T-cell (primary cell): ENCODE measurements around the gene EMD. TPM values are rescaled to one million over a fixed set of nuclear protein-coding genes. Genes with fewer than 3 reads are reported as not detected.

Experiments used
- ATAC-seq, 4 experiments: fragments of 200-7000 bp in 3 of 4; fragments of 150-1000 bp in 1 of 4; cut with Tn5 transposase; replicated peaks in 1 of 4; 1 replicate in 3 of 4; 2 replicates in 1 of 4; pipeline ENCODE4 v1.10.0; 2021; ENCODE audit warnings: moderate library complexity in 3 of 4, mild to moderate bottlenecking in 2 of 4, moderate number of reproducible peaks in 1 of 4
- CTCF ChIA-PET, 2 donors: fragments of 300-600 bp; sonication (Branson Sonifier 250); formaldehyde crosslinking; loops; one replicate each; lab custom pipeline; 2022; ENCODE audit warnings: antibody characterized with exemption in 2 of 2; lab: Charles Lee
- POLR2A ChIA-PET, 2 donors: fragments of 300-600 bp; sonication (Branson Sonifier 250); formaldehyde crosslinking; loops; one replicate each; lab custom pipeline; 2022; ENCODE audit warnings: antibody characterized with exemption in 2 of 2; lab: Charles Lee
- DNase-seq, 35 experiments: peaks; one replicate each; pipeline versions ENCODE4 v3.0.0 to v3.0.0-alpha.2; 2013 to 2023
- H3K27ac ChIP-seq: one replicate; pipeline ENCODE4 v1.5.1; 2013; ENCODE audit warnings: low read length
- H3K27me3 ChIP-seq, 2 experiments: replicated peaks in 1 of 2; 1 replicate in 1 of 2; 2 replicates in 1 of 2; pipeline versions ENCODE4 v1.6.1 to v1.7.0; 2013; ENCODE audit warnings: low read length in 1 of 2, mixed read lengths in 1 of 2; ENCODE audit not compliant: control insufficient read depth in 2 of 2, insufficient read depth in 2 of 2; ENCODE audit errors: extremely low read depth in 1 of 2
- H3K36me3 ChIP-seq, 2 donors: 1 replicate in 1 of 2; 2 replicates in 1 of 2; pipeline versions ENCODE4 v1.6.1 to v1.7.0; 2013; ENCODE audit warnings: low read length in 1 of 2; ENCODE audit not compliant: control insufficient read depth in 2 of 2, insufficient read depth in 1 of 2; ENCODE audit errors: extremely low read depth in 1 of 2
- H3K4me1 ChIP-seq, 2 experiments: 1 replicate in 1 of 2; 2 replicates in 1 of 2; pipeline versions ENCODE4 v1.6.1 to v1.7.0; 2013; ENCODE audit warnings: low read length in 2 of 2, mixed read lengths in 1 of 2; ENCODE audit not compliant: insufficient read depth in 2 of 2, control insufficient read depth in 1 of 2; ENCODE audit errors: extremely low read depth in 1 of 2
- H3K4me3 ChIP-seq, 2 donors: 1 replicate in 1 of 2; 2 replicates in 1 of 2; pipeline versions ENCODE4 v1.5.1 to v1.7.0; 2013; ENCODE audit warnings: mild to moderate bottlenecking in 2 of 2, low read length in 1 of 2, moderate library complexity in 1 of 2; ENCODE audit not compliant: control insufficient read depth in 1 of 2; ENCODE audit errors: extremely low read depth in 1 of 2
- H3K9me3 ChIP-seq: 2 replicates; pipeline ENCODE4 v1.7.0; 2013
- H3K27ac Mint-ChIP-seq, 2 donors: one replicate each; pipeline ENCODE4 v1.8.0; 2020 to 2021; ENCODE audit warnings: mild to moderate bottlenecking in 2 of 2, mixed read lengths in 2 of 2
- H3K27me3 Mint-ChIP-seq, 2 donors: one replicate each; pipeline ENCODE4 v1.8.0; 2021 to 2022; ENCODE audit warnings: mixed read lengths in 2 of 2
- H3K36me3 Mint-ChIP-seq: one replicate; pipeline ENCODE4 v1.8.0; 2021; ENCODE audit warnings: mixed read lengths
- H3K4me1 Mint-ChIP-seq, 3 donors: one replicate each; pipeline ENCODE4 v1.8.0; 2020 to 2022; ENCODE audit warnings: mixed read lengths in 3 of 3, mild to moderate bottlenecking in 1 of 3
- H3K4me3 Mint-ChIP-seq, 3 donors: one replicate each; pipeline ENCODE4 v1.8.0; 2020 to 2022; ENCODE audit warnings: mild to moderate bottlenecking in 3 of 3, mixed read lengths in 3 of 3, moderate library complexity in 3 of 3
- H3K9me3 Mint-ChIP-seq, 3 donors: one replicate each; pipeline ENCODE4 v1.8.0; 2020 to 2022; ENCODE audit warnings: mixed read lengths in 3 of 3
- WGBS: methylation state at CpG from one replicate; pipeline ENCODE4 v1.1.5; 2013; ENCODE audit warnings: missing lambda C conversion rate; ENCODE audit not compliant: insufficient coverage; 5-methylcytosine and 5-hydroxymethylcytosine counted together
- total RNA-seq, 35 experiments: library from RNA in 6 of 35; stranded (reverse) in 6 of 35; fragments of 120-200 nt in 1 of 35; gene quantifications; one replicate each; pipeline versions ENCODE4 v1.2.1 to v1.2.4 and lab custom pipeline; 2013 to 2026

The EMD gene
- total RNA-seq, 5 donors from 2014 or later (not counting 1 experiment from before 2014, with no cell fraction given) = 73.4 to 136 (median 80.4) TPM

GRCh38 chrX:154350429-154351182 lies 28.5 kb upstream of the EMD start:
- Histone ChIP-seq H3K4me1 (peaks cover 4 to 86% of the 10 kb centered on the region in 2 experiments), H3K36me3 (peaks cover 2 to 74% of the 10 kb centered on the region in 2 donors), H3K27me3 (no peaks in the 10 kb centered on the region), H3K27ac (peak overlapping the region; percentile 75), H3K9me3 (no peaks in the 10 kb centered on the region), H3K4me3 (peak overlapping the region in 1 of 2 donors; percentile 2)
- H3K4me1 Mint-ChIP-seq = peaks cover 34 to 74% (median 47%) of the 10 kb centered on the region in 3 donors
- peak overlapping the region in 1 of 3 donors; percentile 64 for H3K4me3 Mint-ChIP-seq
- H3K36me3 Mint-ChIP-seq = peaks cover 4% of the 10 kb centered on the region
- ChIA-PET POLR2A (no interaction called here), CTCF (no interaction called here)
- H3K27me3 Mint-ChIP-seq = no peaks in the 10 kb centered on the region
- peak overlapping the region; percentile 73 to 92 for H3K27ac Mint-ChIP-seq
- ATAC-seq = peak in 2 of 4 experiments; percentile 0 to 4
- DNase-seq = no peak
- WGBS = 81% methylated on average over 4 of the region's 19 CpGs
- H3K9me3 Mint-ChIP-seq = no peaks in the 10 kb centered on the region

DNA sequence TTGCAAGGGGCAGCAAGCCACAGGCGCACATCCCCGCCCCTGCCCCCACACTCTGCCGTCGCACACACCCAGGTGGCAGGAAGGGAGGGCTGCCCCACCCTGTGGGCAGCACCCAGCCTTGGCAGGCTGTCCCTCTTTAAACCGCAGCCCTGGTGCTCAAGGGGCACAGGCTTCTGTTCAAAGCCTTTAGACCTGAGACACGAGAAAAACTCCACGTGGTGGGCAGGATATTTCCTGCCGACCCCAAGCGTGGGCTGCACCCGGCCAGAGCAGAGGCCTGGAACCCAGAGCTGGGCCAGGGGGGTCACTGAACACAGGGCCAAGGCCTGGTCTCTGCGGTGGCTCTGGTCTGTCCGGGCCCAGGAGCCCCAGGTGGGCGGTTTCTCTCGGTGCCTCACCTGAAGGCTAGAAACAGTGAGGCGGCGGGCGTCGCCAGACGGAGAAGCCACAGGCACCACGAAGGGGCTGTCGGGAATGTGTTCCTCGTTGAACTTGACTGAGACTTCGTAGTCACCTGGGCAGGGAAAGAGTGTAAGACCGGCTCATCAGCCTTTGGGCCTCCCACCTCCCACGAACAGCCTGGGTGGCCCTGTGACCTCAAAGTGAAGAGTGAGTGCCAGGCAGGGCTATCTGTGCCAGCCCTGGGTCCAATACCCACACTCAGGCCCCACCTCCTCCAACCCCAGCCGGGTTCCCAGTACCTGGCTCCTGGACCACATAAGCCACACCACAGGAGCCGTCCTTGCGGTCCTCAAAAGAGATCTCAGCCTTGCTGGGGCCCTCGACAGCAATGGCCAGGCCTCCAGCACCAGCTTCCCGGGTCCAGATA lies 27.7 kb upstream of the EMD start:
- H3K9me3 Mint-ChIP-seq = no peaks in the 10 kb centered on the region
- no peaks in the 10 kb centered on the region for H3K27me3 Mint-ChIP-seq
- peak overlapping the region in 2 of 3 donors; percentile 43 to 64 for H3K4me3 Mint-ChIP-seq
- ATAC-seq = peak; percentile 57 to 73 (median 64)
- Histone ChIP-seq H3K27ac (peak overlapping the region; percentile 75), H3K9me3 (no peaks in the 10 kb centered on the region), H3K27me3 (no peaks in the 10 kb centered on the region), H3K4me1 (peaks cover 4 to 94% of the 10 kb centered on the region in 2 experiments), H3K4me3 (peak overlapping the region in 1 of 2 donors; percentile 2), H3K36me3 (peaks cover 2 to 82% of the 10 kb centered on the region in 2 donors)
- CTCF ChIA-PET = no interaction called here
- POLR2A ChIA-PET = no interaction called here
- peaks cover 34 to 79% (median 51%) of the 10 kb centered on the region in 3 donors for H3K4me1 Mint-ChIP-seq
- DNase-seq = peak in 25 of 35 experiments; percentile 19 to 66 (median 45)
- peaks cover 4% of the 10 kb centered on the region for H3K36me3 Mint-ChIP-seq
- WGBS = 5% methylated on average over 11 of the region's 30 CpGs
- H3K27ac Mint-ChIP-seq = peak overlapping the region; percentile 73 to 92

GRCh38 chrX:154352012-154352401 lies 27.1 kb upstream of the EMD start:
- Mint-ChIP-seq H3K4me3 (peak overlapping the region in 1 of 3 donors; percentile 64), H3K27me3 (no peaks in the 10 kb centered on the region), H3K9me3 (no peaks in the 10 kb centered on the region), H3K4me1 (peaks cover 32 to 80% (median 51%) of the 10 kb centered on the region in 3 donors), H3K27ac (peak overlapping the region; percentile 73 to 92), H3K36me3 (peaks cover 4% of the 10 kb centered on the region)
- H3K27me3 ChIP-seq = no peaks in the 10 kb centered on the region
- H3K27ac ChIP-seq = peak overlapping the region; percentile 75
- ATAC-seq (no peak), DNase-seq (no peak)
- H3K4me1 ChIP-seq = peaks cover 4 to 99% of the 10 kb centered on the region in 2 experiments
- H3K4me3 ChIP-seq = no peak overlapping the region
- CTCF ChIA-PET = no interaction called here
- POLR2A ChIA-PET = no interaction called here
- WGBS = 61% methylated on average over 3 of the region's 14 CpGs
- peaks cover 2 to 85% of the 10 kb centered on the region in 2 donors for H3K36me3 ChIP-seq
- H3K9me3 ChIP-seq = no peaks in the 10 kb centered on the region

- no peak for ATAC-seq
- Histone ChIP-seq H3K27ac (peak overlapping the region; percentile 75), H3K27me3 (no peaks in the 10 kb centered on the region), H3K4me3 (no peak overlapping the region), H3K4me1 (peaks cover 4 to 99% of the 10 kb centered on the region in 2 experiments), H3K9me3 (no peaks in the 10 kb centered on the region), H3K36me3 (peaks cover 2 to 90% of the 10 kb centered on the region in 2 donors)
- ChIA-PET POLR2A (no interaction called here), CTCF (no interaction called here)
- H3K36me3 Mint-ChIP-seq = peaks cover 4% of the 10 kb centered on the region
- H3K4me3 Mint-ChIP-seq = peak overlapping the region in 1 of 3 donors; percentile 64
- peak overlapping the region; percentile 73 to 92 for H3K27ac Mint-ChIP-seq
- H3K4me1 Mint-ChIP-seq = peaks cover 27 to 78% (median 48%) of the 10 kb centered on the region in 3 donors
- DNase-seq = no peak
- no CpG with 5 or more reads among the region's 13 CpGs for WGBS
- H3K9me3 Mint-ChIP-seq = no peaks in the 10 kb centered on the region
- no peaks in the 10 kb centered on the region for H3K27me3 Mint-ChIP-seq
These were observed 26.6 kb upstream of the EMD start for GRCh38 chrX:154352466-154352865.

DNA sequence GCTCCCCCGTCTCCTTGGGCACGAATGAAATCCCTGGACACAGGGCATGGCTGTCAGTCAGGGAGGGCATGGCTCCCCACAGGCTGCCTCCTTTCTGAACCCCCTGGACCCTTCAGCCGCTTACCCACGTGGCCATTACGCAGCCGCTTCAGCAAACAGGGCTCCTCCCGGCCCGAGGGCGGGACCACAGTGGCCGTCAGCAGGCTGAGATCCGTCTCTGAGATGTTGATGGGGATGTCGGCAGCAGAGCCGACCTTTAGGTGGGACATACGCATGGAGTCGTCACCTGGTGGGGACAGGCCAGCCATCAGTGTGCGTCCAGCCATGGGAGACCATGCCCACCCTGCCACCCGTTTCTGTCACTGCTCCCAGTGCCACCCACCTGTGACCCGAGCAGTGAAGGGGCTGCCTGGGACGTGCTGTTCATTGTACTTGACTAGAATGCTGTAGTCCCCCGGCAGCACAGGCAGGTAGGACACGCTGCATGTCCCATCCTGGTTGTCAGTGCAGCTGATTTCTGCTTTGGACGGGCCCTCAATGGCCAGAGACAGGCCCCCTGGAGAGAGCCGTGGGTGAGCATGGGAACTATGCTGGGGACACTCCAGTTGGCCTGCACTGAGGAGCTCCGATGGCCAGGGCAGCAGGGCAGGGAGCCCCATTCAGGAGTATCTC lies 25.8 kb upstream of the EMD start:
- H3K4me1 Mint-ChIP-seq = peaks cover 21 to 78% (median 45%) of the 10 kb centered on the region in 3 donors
- no peaks in the 10 kb centered on the region for H3K9me3 ChIP-seq
- peaks cover 4% of the 10 kb centered on the region for H3K36me3 Mint-ChIP-seq
- DNase-seq (no peak), ATAC-seq (no peak)
- peaks cover 2 to 95% of the 10 kb centered on the region in 2 donors for H3K36me3 ChIP-seq
- no peaks in the 10 kb centered on the region for H3K27me3 Mint-ChIP-seq
- ChIA-PET CTCF (no interaction called here), POLR2A (no interaction called here)
- peak overlapping the region in 1 of 3 donors; percentile 19 for H3K4me3 Mint-ChIP-seq
- no peak overlapping the region for H3K4me3 ChIP-seq
- H3K27ac Mint-ChIP-seq = peak overlapping the region; percentile 55
- 91% methylated on average over 13 of the region's 24 CpGs for WGBS
- no peaks in the 10 kb centered on the region for H3K27me3 ChIP-seq
- no peaks in the 10 kb centered on the region for H3K9me3 Mint-ChIP-seq
- H3K4me1 ChIP-seq = peaks cover 4 to 100% of the 10 kb centered on the region in 2 experiments
- peak overlapping the region; percentile 38 for H3K27ac ChIP-seq

- Histone ChIP-seq H3K27ac (no peak overlapping the region), H3K4me3 (no peak overlapping the region), H3K4me1 (peaks cover 4 to 100% of the 10 kb centered on the region in 2 experiments), H3K36me3 (peaks cover 8 to 95% of the 10 kb centered on the region in 2 donors), H3K27me3 (no peaks in the 10 kb centered on the region), H3K9me3 (no peaks in the 10 kb centered on the region)
- peaks cover 8% of the 10 kb centered on the region for H3K36me3 Mint-ChIP-seq
- DNase-seq (no peak), ATAC-seq (no peak)
- POLR2A ChIA-PET = no interaction called here
- CTCF ChIA-PET = no interaction called here
- peak overlapping the region in 1 of 3 donors; percentile 19 for H3K4me3 Mint-ChIP-seq
- H3K27ac Mint-ChIP-seq = peak overlapping the region; percentile 19 to 55
- no peaks in the 10 kb centered on the region for H3K27me3 Mint-ChIP-seq
- no peaks in the 10 kb centered on the region for H3K9me3 Mint-ChIP-seq
- WGBS = 100% methylated on average over 1 of the region's 14 CpGs
- peaks cover 19 to 81% (median 44%) of the 10 kb centered on the region in 3 donors for H3K4me1 Mint-ChIP-seq
These were observed 25.1 kb upstream of the EMD start for GRCh38 chrX:154354013-154354412.
